ENCODE data around the gene L3HYPDH. TPM values are rescaled to one million over a fixed set of nuclear protein-coding genes. Genes with fewer than 3 reads are reported as not detected.

The L3HYPDH gene
- 16.6 and 41.4 TPM in 2 replicates for total RNA-seq

- DNase-seq: peak; percentile 97
Measured at GRCh38 chr14:59483819-59484638, at the start of gene L3HYPDH, which contains the start of gene JKAMP. L3HYPDH (minus strand) TSS chr14:59484408; CDS start chr14:59484316, 92 bp downstream. JKAMP (plus strand) TSS chr14:59484517; CDS start chr14:59484590, 73 bp downstream.

GRCh38 chr14:59532419-59532818, 48.2 kb upstream of the L3HYPDH start:
- no peak for DNase-seq

- DNase-seq: no peak
Measured at GRCh38 chr14:59530349-59530748, 46.1 kb upstream of the L3HYPDH start.

- DNase-seq: no peak
Measured at GRCh38 chr14:59529189-59529588, 45.0 kb upstream of the L3HYPDH start.

GRCh38 chr14:59520224-59520623, 36.0 kb upstream of the L3HYPDH start:
- no peak for DNase-seq

GRCh38 chr14:59511916-59512575, 27.8 kb upstream of the L3HYPDH start:
- DNase-seq: peak; percentile 26

- DNase-seq: no peak
Measured at GRCh38 chr14:59510966-59511365, 26.8 kb upstream of the L3HYPDH start.

- no peak for DNase-seq
Measured at GRCh38 chr14:59510001-59510400, 25.8 kb upstream of the L3HYPDH start.

GRCh38 chr14:59509101-59509500, 24.9 kb upstream of the L3HYPDH start:
- DNase-seq: no peak

- no peak for DNase-seq
Measured at GRCh38 chr14:59507752-59508103, 23.5 kb upstream of the L3HYPDH start.

GRCh38 chr14:59507063-59507751, 23.0 kb upstream of the L3HYPDH start:
- DNase-seq: peak; percentile 58

- DNase-seq: no peak
Measured at GRCh38 chr14:59503256-59503655, 19.0 kb upstream of the L3HYPDH start.

GRCh38 chr14:59500732-59501131, 16.5 kb upstream of the L3HYPDH start:
- no peak for DNase-seq

- no peak for DNase-seq
Measured at GRCh38 chr14:59492384-59492783, 8.2 kb upstream of the L3HYPDH start.

GRCh38 chr14:59490756-59491155, 6.5 kb upstream of the L3HYPDH start:
- no peak for DNase-seq

GRCh38 chr14:59484639-59485175, 499 bp upstream of the L3HYPDH start:
- no peak for DNase-seq

GRCh38 chr14:59483363-59483762, 845 bp downstream of the L3HYPDH start:
- DNase-seq: peak; percentile 42

- DNase-seq: peak; percentile 75
Measured at GRCh38 chr14:59482541-59483331, 1.5 kb downstream of the L3HYPDH start.

GRCh38 chr14:59481871-59482540, 2.2 kb downstream of the L3HYPDH start:
- DNase-seq: peak; percentile 4

GRCh38 chr14:59481407-59481806, 2.8 kb downstream of the L3HYPDH start:
- no peak for DNase-seq

GRCh38 chr14:59480166-59480565, 4.0 kb downstream of the L3HYPDH start:
- DNase-seq: no peak

GRCh38 chr14:59478540-59478939, 5.7 kb downstream of the L3HYPDH start:
- no peak for DNase-seq

Measured in dermis blood vessel endothelial cell (primary cell).